ENCODE measurements around the gene SUN2.

SUN2 gene

GRCh38 chr22:38700270-38700788 lies 55.5 kb downstream of the SUN2 start:
- DNase-seq: peak in 5 of 56 donors; percentile 45 to 66 (median 63)

- DNase-seq: peak in 1 of 56 donors; percentile 14
Observed at GRCh38 chr22:38699784-38700183, 56.0 kb downstream of the SUN2 start.

- DNase-seq: no peak
Observed at GRCh38 chr22:38699143-38699542, 56.7 kb downstream of the SUN2 start.

- no peak for DNase-seq
Observed at GRCh38 chr22:38698407-38699094, 57.2 kb downstream of the SUN2 start.

- no peak for DNase-seq
Observed at GRCh38 chr22:38697425-38698089, 58.2 kb downstream of the SUN2 start.

- DNase-seq: no peak
Observed at GRCh38 chr22:38696606-38697424, 59.0 kb downstream of the SUN2 start.

- no peak for DNase-seq
Observed at GRCh38 chr22:38694940-38695339, 60.9 kb downstream of the SUN2 start.

GRCh38 chr22:38694049-38694448 lies 61.7 kb downstream of the SUN2 start:
- DNase-seq: no peak

- DNase-seq: no peak
Observed at GRCh38 chr22:38689651-38690050, 66.1 kb downstream of the SUN2 start.

- no peak for DNase-seq
Observed at GRCh38 chr22:38685761-38686160, 70.0 kb downstream of the SUN2 start.

- DNase-seq: no peak
Observed at GRCh38 chr22:38684895-38685294, 70.9 kb downstream of the SUN2 start.

All from amygdala (tissue), 56 donors.